ENCODE measurements around the gene SP7.

Gene SP7

DNA sequence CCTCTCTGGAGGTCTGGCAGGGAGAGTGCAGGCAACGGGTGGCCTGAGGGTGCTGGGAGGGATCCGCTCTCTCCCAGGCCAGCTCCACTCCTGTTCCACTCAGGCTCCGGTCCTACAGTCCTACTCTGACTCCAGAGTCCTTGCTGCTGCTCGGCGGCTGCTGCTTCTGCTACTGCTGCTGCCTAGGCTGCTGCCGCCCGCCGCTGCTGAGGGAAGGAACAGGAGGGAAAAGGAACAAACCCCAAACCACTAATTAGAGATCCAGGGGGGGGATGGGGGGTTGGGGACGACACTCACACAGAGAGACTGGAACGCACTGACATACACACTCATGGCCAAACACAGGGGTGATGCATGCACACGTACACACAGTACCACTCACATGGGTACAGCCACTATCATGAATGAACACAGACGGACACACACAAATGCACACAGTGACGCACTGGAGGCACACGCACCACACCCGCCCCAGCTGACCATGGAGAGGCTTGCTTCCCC, at the start of gene SP7:
Gene SP7 (minus strand): TSS at position 174 of the 501 bp plus-strand sequence. CDS start 708 bp downstream, outside the sequence.
- peak; percentile 11 for DNase-seq (ENCODE audit: low read depth)
- TF ChIP-seq, protein P1, sequence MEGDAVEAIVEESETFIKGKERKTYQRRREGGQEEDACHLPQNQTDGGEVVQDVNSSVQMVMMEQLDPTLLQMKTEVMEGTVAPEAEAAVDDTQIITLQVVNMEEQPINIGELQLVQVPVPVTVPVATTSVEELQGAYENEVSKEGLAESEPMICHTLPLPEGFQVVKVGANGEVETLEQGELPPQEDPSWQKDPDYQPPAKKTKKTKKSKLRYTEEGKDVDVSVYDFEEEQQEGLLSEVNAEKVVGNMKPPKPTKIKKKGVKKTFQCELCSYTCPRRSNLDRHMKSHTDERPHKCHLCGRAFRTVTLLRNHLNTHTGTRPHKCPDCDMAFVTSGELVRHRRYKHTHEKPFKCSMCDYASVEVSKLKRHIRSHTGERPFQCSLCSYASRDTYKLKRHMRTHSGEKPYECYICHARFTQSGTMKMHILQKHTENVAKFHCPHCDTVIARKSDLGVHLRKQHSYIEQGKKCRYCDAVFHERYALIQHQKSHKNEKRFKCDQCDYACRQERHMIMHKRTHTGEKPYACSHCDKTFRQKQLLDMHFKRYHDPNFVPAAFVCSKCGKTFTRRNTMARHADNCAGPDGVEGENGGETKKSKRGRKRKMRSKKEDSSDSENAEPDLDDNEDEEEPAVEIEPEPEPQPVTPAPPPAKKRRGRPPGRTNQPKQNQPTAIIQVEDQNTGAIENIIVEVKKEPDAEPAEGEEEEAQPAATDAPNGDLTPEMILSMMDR (conservative IDR thresholded peaks at IDR 0.05; ENCODE audit: low read depth, low read length), result no peak
- no peak within 1 kb of the TSS for H3K4me3 ChIP-seq (ENCODE audit: low read depth, low read length)

DNA sequence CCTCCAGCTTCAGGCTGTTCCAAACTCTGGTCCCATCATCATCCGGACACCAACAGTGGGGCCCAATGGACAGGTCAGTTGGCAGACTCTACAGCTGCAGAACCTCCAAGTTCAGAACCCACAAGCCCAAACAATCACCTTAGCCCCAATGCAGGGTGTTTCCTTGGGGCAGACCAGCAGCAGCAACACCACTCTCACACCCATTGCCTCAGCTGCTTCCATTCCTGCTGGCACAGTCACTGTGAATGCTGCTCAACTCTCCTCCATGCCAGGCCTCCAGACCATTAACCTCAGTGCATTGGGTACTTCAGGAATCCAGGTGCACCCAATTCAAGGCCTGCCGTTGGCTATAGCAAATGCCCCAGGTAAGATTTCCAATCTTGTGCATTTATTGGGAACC, 47.1 kb upstream of the SP7 start:
- H3K4me3 ChIP-seq (ENCODE audit: low read depth, low read length), result peak overlapping the region; percentile 37
- TF ChIP-seq, protein P1 (conservative IDR thresholded peaks at IDR 0.05; ENCODE audit: low read depth, low read length), result no peak
- no peak for DNase-seq (ENCODE audit: low read depth)

DNA sequence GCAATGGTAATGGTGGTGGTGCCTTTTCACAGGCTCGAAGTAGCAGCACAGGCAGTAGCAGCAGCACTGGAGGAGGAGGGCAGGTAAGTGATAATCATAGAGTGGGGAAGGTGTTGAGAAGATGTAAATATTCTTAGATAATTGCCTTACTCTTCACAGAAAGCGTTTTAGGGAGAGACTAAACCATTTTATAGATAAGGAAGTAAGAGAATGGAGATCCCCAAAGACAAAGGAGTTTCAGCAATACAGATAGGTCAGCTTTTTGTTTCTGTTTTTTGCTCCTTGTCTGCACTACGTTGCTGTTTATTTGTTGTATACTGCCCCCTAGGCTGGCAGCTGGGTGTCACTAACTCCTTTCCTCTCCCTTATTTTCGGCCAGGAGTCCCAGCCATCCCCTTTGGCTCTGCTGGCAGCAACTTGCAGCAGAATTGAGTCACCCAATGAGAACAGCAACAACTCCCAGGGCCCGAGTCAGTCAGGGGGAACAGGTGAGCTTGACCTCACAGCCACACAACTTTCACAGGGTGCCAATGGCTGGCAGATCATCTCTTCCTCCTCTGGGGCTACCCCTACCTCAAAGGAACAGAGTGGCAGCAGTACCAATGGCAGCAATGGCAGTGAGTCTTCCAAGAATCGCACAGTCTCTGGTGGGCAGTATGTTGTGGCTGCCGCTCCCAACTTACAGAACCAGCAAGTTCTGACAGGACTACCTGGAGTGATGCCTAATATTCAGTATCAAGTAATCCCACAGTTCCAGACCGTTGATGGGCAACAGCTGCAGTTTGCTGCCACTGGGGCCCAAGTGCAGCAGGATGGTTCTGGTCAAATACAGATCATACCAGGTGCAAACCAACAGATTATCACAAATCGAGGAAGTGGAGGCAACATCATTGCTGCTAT, 45.8 kb upstream of the SP7 start:
- H3K4me3 ChIP-seq (ENCODE audit: low read depth, low read length), result peak overlapping the region; percentile 62
- TF ChIP-seq, protein P1 (conservative IDR thresholded peaks at IDR 0.05; ENCODE audit: low read depth, low read length), result peak; percentile 51
- DNase-seq (ENCODE audit: low read depth), result peak; percentile 67

DNA sequence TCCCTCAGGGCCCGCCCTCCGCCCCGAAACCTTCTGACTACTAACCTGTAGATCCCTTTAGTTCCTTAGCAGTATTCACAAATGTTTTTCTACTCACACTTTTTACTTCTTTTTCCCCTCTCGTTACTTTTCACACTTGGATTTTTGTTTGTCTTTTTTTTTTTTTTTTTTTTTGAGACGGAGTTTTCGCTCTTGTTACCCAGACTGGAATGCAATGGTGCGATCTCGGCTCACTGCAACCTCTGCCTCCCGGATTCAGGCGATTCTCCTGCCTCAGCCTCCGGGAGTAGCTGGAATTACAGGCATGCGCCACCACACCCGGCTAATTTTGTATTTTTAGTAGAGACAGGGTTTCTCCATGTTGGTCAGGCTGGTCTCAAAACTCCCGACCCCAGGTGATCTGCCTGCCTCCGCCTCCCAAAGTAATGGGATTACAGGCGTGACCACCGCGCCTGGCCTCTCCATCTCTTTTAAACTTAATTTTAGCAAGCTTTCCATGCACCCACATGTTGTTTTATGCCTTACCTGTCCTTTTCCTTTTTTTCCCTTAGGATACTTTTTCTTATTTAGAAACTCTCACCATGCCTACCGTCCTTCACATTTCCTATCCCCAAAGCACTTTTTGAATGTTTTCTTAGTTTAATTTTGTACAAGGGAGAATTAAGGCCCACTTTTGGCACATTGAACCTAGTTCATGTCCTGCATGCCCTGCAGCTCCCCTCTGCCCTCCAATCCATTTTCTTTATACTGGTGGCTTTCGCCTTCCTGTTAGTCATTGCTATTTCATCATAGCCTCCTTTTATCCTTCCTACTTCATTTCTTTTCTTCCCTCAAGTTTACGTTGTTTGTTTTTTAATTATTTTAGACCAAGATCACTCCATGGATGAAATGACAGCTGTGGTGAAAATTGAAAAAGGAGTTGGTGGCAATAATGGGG, 44.9 kb upstream of the SP7 start:
- H3K4me3 ChIP-seq (ENCODE audit: low read depth, low read length), result peak overlapping the region; percentile 62
- TF ChIP-seq, protein P1 (conservative IDR thresholded peaks at IDR 0.05; ENCODE audit: low read depth, low read length), result no peak
- peak; percentile 64 for DNase-seq (ENCODE audit: low read depth)

DNA sequence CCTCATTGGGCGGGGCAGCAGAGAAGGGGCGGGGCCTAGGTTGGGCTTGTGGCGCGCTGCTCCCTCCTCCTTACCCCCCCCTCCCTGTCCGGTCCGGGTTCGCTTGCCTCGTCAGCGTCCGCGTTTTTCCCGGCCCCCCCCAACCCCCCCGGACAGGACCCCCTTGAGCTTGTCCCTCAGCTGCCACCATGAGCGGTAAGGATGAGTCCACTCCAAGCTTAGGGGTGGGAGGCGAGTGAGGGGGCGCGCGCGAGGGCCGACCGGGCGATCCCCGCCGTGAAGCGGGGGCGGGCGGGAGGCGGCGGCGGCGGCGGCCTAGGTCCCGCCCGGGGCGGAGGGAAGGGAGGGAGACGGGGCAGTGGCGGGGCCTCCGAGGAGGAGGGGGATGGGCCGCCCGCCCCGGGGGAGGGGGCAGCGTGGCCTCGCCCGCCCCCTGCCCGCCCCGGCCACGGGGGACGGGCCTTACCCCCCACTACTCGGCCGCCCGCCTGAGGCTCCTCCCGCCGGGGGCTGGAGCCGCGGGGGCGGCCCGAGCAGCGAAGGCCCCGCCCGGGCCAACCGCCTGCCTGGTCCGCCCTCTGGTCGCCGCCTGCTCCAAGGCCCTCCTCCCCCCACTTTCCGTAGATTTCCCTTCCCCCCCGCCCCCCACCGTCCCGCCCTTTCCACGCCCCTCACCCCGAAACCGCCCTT, 44.1 kb upstream of the SP7 start, which contains the start of gene SP1:
Gene SP1 (plus strand): TSS at position 73 of the 690 bp plus-strand sequence. CDS start 116 bp downstream, at position 189.
- TF ChIP-seq, protein P1 (conservative IDR thresholded peaks at IDR 0.05; ENCODE audit: low read depth, low read length), result no peak
- DNase-seq (ENCODE audit: low read depth), result peak; percentile 97
- peak within 1 kb of the TSS; percentile 68 for H3K4me3 ChIP-seq (ENCODE audit: low read depth, low read length)

Measured in choroid plexus epithelial cell (primary cell).